ENCODE results near the gene ATG16L2. TPM values are rescaled to one million over a fixed set of nuclear protein-coding genes. Genes with fewer than 3 reads are reported as not detected.

Gene ATG16L2
- total and polyA plus RNA-seq, 9 of the 15 experiments (the other 6 are each of a cell fraction or from before 2014, with no cell fraction given): 0.18 to 11.2 (median 6.2) TPM

DNA sequence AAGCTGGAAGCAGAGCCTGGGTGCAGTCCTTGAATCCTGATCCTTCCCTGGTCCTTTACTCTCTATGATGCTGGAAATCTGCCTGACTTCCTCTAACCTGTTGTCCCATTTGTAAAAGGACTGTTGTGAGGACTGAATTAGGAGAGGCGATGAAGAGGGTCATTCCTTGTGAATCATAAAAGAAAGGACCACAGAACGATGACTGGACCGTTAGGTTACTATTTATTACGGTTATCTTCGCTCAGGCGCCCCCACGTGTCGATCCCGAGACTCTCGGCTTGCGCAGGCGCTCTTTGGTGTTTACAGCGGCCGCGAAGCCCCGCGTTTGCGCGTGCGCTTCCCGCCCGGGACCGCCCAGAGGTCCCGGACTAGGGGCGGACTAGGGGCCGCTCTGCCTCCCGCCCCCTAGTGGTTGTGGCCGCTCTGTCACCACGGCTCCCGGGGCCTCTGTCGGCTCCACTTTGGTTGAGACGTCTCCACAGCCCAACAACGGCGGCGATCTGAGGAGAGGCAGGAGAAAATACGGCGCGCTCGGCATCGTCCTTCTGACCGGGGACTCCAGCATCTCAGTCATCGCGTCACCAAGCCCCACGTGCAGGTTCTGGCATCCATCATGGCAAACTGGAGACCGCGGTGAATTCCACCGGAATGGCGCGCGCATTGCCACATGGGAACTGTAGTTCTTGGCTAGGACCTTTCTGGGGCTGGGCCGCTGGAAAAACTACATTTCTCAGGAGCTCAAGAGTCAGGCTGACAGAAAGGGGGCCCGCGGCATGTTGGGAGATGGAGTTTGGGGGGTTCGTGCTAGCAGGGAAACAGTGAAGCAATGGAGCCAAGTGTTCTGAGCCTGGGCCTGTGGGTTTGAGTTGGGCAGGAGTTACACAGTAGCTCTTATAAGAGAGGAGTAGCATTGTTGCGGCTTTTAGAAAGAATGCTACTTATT is 20.5 kb upstream of the ATG16L2 start, which contains the start of gene STARD10 (continued):
- TF ChIP-seq MYBL2 (IDR thresholded peaks at IDR 0.05; ENCODE audit: low read depth) (peak; percentile 31; the same call in 1 of the 2 replicates), MYBL2 (CRISPR knock-in tag; IDR thresholded peaks at IDR 0.05; ENCODE audit: borderline replicate concordance) (no peak), RAD21 (CRISPR knock-in tag; conservative IDR thresholded peaks at IDR 0.05 in 1 of 2, IDR thresholded peaks at IDR 0.05 in 1 of 2) (peak; percentile 80 to 85), GABPA (tag; conservative IDR thresholded peaks at IDR 0.05; ENCODE audit: low read depth) (peak; percentile 79), ZBTB11 (CRISPR knock-in tag; IDR thresholded peaks at IDR 0.05) (peak in 1 of 3 experiments; percentile 82; a peak in 2 of 6 replicates), STAG1 (CRISPR knock-in tag; IDR thresholded peaks at IDR 0.05; ENCODE audit: borderline replicate concordance) (no peak), NBN (IDR thresholded peaks at IDR 0.05; ENCODE audit: low read depth) (peak; percentile 84; the same call in 1 of the 2 replicates), POLR2G (IDR thresholded peaks at IDR 0.05; ENCODE audit: low read depth, low read length) (peak; percentile 79), HCFC1 (IDR thresholded peaks at IDR 0.05; ENCODE audit: low read depth, low read length) (peak; percentile 94), FOSL1 (tag; conservative IDR thresholded peaks at IDR 0.05) (peak; percentile 79), POLR2B (IDR thresholded peaks at IDR 0.05; ENCODE audit: low read depth, partially characterized antibody) (no peak), CREB1 (IDR thresholded peaks at IDR 0.05) (peak; percentile 27; the same call in 1 of the 2 replicates), CREB1 (CRISPR knock-in tag; IDR thresholded peaks at IDR 0.05) (peak; percentile 75; the same call in 1 of the 2 replicates), HDAC2 (IDR thresholded peaks at IDR 0.05) (peak; percentile 91), SMARCA4 (IDR thresholded peaks at IDR 0.05) (peak; percentile 57; the same call in 1 of the 2 replicates)
- TF ChIP-seq, protein P1, sequence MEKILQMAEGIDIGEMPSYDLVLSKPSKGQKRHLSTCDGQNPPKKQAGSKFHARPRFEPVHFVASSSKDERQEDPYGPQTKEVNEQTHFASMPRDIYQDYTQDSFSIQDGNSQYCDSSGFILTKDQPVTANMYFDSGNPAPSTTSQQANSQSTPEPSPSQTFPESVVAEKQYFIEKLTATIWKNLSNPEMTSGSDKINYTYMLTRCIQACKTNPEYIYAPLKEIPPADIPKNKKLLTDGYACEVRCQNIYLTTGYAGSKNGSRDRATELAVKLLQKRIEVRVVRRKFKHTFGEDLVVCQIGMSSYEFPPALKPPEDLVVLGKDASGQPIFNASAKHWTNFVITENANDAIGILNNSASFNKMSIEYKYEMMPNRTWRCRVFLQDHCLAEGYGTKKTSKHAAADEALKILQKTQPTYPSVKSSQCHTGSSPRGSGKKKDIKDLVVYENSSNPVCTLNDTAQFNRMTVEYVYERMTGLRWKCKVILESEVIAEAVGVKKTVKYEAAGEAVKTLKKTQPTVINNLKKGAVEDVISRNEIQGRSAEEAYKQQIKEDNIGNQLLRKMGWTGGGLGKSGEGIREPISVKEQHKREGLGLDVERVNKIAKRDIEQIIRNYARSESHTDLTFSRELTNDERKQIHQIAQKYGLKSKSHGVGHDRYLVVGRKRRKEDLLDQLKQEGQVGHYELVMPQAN (IDR thresholded peaks at IDR 0.05; ENCODE audit: borderline replicate concordance): peak; percentile 69; the same call in 1 of the 2 replicates
- TF ChIP-seq, protein P2, sequence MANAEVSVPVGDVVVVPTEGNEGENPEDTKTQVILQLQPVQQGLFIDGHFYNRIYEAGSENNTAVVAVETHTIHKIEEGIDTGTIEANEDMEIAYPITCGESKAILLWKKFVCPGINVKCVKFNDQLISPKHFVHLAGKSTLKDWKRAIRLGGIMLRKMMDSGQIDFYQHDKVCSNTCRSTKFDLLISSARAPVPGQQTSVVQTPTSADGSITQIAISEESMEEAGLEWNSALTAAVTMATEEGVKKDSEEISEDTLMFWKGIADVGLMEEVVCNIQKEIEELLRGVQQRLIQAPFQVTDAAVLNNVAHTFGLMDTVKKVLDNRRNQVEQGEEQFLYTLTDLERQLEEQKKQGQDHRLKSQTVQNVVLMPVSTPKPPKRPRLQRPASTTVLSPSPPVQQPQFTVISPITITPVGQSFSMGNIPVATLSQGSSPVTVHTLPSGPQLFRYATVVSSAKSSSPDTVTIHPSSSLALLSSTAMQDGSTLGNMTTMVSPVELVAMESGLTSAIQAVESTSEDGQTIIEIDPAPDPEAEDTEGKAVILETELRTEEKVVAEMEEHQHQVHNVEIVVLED (CRISPR knock-in tag; IDR thresholded peaks at IDR 0.05): peak; percentile 20; the same call in 1 of the 2 replicates
- TF ChIP-seq, protein P3, sequence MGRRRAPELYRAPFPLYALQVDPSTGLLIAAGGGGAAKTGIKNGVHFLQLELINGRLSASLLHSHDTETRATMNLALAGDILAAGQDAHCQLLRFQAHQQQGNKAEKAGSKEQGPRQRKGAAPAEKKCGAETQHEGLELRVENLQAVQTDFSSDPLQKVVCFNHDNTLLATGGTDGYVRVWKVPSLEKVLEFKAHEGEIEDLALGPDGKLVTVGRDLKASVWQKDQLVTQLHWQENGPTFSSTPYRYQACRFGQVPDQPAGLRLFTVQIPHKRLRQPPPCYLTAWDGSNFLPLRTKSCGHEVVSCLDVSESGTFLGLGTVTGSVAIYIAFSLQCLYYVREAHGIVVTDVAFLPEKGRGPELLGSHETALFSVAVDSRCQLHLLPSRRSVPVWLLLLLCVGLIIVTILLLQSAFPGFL (CRISPR knock-in tag; IDR thresholded peaks at IDR 0.05): peak; percentile 51; the same call in 1 of the 2 replicates

Measured in K562 (cell line).